HFF-Myc (cell line): ENCODE results near the gene SPAAR.

ENCODE experiments used
- DNase-seq: peaks from one replicate; pipeline ENCODE4 v3.0.0-alpha.2; 2011; ENCODE audit warnings: low read depth; ENCODE audit errors: extremely low read depth
- H3K4me3 ChIP-seq: replicated peaks from 2 replicates; pipeline ENCODE4 v1.5.1; 2011; ENCODE audit warnings: low read depth, mild to moderate bottlenecking, control low read depth, low read length
- TF ChIP-seq, protein P1 (sequence below): IDR thresholded peaks from 2 replicates; pipeline ENCODE4 v1.5.1; 2012; ENCODE audit warnings: mild to moderate bottlenecking, low read depth, low read length, control low read depth; ENCODE audit errors: missing control alignments

The SPAAR gene

DNA sequence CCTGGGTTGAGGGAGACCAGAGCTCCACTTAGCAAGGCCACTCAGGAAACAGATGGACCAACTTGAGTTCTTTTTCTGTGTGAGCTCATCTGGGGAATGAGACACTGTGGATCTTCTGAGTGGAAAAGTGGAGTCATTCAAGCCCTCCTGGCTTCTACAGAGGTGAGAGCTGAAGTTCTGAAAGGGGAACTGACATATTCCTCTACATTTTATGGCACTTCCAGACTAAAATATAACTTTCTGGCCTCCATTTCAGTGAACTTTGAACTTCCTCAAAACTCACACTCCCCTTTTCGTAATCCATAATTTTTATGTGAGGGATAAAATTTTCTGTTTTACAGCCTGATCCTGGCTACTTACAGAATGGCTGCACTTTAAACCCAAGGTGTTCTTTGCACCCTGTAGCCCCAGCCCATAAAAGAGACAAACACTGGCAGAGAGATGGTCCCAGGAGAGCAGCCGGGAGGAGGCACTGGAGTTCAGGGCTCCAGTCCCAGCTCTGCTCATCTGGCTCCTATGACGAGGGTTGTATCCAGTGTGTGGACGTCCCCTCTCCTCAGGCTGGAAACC lies 10.8 kb downstream of the SPAAR start:
- TF ChIP-seq, protein P1, sequence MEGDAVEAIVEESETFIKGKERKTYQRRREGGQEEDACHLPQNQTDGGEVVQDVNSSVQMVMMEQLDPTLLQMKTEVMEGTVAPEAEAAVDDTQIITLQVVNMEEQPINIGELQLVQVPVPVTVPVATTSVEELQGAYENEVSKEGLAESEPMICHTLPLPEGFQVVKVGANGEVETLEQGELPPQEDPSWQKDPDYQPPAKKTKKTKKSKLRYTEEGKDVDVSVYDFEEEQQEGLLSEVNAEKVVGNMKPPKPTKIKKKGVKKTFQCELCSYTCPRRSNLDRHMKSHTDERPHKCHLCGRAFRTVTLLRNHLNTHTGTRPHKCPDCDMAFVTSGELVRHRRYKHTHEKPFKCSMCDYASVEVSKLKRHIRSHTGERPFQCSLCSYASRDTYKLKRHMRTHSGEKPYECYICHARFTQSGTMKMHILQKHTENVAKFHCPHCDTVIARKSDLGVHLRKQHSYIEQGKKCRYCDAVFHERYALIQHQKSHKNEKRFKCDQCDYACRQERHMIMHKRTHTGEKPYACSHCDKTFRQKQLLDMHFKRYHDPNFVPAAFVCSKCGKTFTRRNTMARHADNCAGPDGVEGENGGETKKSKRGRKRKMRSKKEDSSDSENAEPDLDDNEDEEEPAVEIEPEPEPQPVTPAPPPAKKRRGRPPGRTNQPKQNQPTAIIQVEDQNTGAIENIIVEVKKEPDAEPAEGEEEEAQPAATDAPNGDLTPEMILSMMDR, result no peak
- no peak overlapping the region for H3K4me3 ChIP-seq
- DNase-seq, result no peak

DNA sequence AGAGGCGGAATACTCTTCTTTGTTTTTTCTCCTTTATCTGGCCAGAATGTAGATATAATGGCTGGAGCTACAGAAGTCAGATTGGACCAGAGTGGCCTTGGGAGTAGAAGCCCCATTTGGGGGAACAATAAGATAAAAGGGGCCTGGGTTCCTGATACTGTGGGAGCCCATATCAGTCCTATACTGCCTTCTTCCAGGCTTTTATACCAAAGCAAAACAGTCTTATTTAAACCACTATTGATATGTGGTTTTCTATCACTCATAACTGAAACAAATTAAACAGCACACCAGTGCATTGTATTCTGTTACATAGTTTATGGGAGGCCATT lies 14.3 kb downstream of the SPAAR start:
- no peak for DNase-seq
- no peak overlapping the region for H3K4me3 ChIP-seq
- TF ChIP-seq, protein P1, result no peak

DNA sequence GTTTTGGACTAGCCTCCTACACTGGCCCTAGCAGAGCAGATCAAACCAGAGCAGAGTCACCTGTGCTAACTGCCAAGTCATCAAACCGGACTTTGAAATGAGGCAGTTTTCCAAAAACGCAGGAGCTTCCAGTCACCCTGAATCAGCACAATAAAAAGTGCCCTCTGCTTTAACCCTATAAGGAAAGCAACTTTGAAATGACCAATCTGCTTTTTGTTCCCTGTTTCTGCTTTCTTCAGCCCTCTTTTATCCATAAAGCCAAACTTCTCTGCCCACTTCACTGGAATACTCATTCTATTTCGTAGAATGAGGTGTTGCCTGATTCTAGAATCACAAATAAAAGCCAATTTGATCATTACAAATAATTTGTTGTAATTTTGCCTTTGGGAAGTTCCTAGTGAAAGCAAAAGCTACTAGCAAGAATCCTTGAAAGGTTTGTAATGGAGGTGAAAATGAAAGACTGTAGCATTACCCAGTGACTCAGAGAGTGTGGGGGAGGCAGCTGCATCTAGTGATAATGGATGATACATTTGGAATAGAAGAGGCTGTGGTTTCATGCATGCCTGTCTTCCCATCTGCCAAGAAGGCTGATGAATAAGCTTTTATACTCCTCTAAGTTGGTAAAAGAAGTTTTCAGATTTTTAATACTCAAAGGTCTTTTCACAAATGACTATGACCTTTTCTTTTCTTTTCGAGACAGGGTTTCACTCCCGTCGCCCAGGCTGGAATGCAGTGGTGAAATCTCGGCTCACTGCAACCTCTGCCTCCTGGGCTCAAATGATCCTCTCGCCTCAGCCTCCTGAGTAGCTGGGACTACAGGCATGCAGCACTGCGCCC lies 14.9 kb downstream of the SPAAR start:
- peak; percentile 75 for DNase-seq
- H3K4me3 ChIP-seq, result no peak overlapping the region
- TF ChIP-seq, protein P1, result no peak

DNA sequence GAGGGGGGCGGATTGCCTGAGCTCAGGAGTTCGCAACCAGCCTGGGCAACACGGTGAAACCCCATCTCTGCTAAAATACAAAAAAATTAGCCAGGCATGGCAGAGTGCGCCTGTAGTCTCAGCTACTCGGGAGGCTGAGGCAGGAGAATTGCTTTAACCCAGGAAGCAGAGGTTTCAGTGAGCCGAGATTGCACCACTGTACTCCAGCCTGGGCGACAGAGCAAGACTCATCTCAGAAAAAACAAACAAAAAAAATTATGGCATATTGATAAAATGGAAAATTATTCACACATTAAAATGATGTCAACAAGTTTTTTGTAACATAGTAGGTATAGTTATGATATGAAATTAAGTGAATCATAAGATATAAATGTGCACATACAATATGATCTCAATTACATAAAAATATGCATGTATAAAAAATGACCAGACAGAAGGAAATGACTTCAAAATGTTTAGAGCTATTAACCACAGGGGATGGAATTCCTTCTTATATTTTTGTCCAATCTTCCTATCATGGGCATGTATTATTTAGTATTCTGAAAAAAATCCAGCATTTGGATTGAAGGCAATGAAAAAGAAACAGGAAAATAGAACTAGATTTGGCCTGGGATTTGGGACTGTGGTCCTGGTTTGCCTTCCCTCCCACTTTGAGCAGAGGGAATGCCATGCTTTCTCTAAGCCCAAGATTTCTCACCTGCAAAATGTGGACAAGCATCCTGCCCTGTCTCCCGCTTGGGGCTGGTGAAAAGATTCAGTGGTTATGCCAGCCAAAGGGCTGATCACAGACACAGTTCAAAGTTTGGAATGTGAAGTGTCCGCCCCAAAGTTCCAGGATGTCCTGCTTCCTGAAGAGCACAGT lies 19.5 kb downstream of the SPAAR start:
- no peak for DNase-seq
- TF ChIP-seq, protein P1, result no peak
- H3K4me3 ChIP-seq, result no peak overlapping the region

DNA sequence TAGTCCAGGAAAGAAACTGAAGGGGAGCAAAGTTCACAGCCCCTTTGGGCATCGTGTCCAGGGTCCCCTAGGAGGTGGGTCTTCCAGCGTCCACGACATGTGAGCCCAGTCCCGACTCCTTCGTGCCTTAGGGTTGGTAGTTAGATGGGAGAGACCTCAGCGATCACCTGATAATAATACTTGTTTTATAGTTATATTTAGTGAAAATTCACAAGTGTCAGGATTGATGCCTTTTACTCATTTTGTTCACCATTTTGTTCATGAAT lies 20.1 kb downstream of the SPAAR start:
- TF ChIP-seq, protein P1, result no peak
- no peak for DNase-seq
- no peak overlapping the region for H3K4me3 ChIP-seq

DNA sequence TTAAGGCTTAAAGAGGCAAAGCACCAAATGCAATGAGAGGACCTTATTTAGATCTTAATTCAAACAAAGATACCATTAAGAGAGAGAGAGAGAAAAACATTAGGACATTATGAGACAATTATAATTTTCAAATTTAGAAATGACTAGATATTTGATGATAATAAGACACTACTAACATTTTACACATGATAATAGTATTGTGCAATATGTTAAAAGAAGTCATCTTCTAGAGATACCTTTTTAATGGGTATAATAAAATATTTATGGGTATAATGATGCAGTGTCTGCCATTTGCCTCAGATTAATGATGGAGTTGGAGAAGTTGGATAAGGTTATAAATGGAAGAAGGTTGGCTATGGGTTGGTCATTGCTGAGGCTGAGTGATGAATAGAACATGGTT lies 21.2 kb downstream of the SPAAR start:
- H3K4me3 ChIP-seq, result no peak overlapping the region
- no peak for DNase-seq
- TF ChIP-seq, protein P1, result no peak
